HEK293 (cell line): ENCODE data around the gene SHROOM3.

ENCODE experiments used
- CTCF ChIA-PET: fragments of 350-600 bp; formaldehyde crosslinking; extraction: SDS; loops from one replicate; lab custom pipeline; 2021; ENCODE audit warnings: antibody characterized with exemption; lab: Yijun Ruan, JAX
- POLR2A ChIA-PET: fragments of 300-600 bp; formaldehyde crosslinking; extraction: SDS; loops from one replicate; lab custom pipeline; 2020; ENCODE audit warnings: antibody characterized with exemption, inconsistent platforms; lab: Yijun Ruan, JAX
- H3K27ac ChIP-seq: fragments of 200-500 bp; sonication (Bioruptor generic); 2 replicates; pipeline ENCODE4 v1.5.1; 2014; ENCODE audit warnings: low read depth, low read length, control low read depth, inconsistent platforms; ENCODE audit errors: extremely low read depth
- H3K36me3 ChIP-seq, 2 experiments: fragments of 200-500 bp in 1 of 2; sonication (Bioruptor generic) in 1 of 2; 1 replicate in 1 of 2; 2 replicates in 1 of 2; pipeline ENCODE4 v1.5.1; 2014 to 2017; ENCODE audit warnings: inconsistent platforms in 2 of 2, low read length in 2 of 2; ENCODE audit not compliant: control insufficient read depth in 2 of 2, insufficient read depth in 1 of 2
- H3K4me1 ChIP-seq: fragments of 200-500 bp; sonication (Bioruptor generic); 2 replicates; pipeline ENCODE4 v1.5.1; 2014; ENCODE audit warnings: mild to moderate bottlenecking, low read length, inconsistent platforms; ENCODE audit not compliant: control insufficient read depth, insufficient read depth
- H3K4me3 ChIP-seq: 2 replicates; pipeline ENCODE4 v1.5.1; 2011; ENCODE audit warnings: low read depth, mild to moderate bottlenecking, control low read depth, low read length, moderate library complexity
- H3K9me3 ChIP-seq: fragments of 200-500 bp; sonication (Bioruptor generic); 2 replicates; pipeline ENCODE4 v1.5.1; 2014; ENCODE audit warnings: low read depth, low read length, inconsistent platforms; ENCODE audit not compliant: control insufficient read depth, insufficient read depth
- KLF17 ChIP-seq: fragments of 450-650 bp; formaldehyde crosslinking; IDR thresholded peaks from 2 replicates; pipeline ENCODE4 v1.5.1; 2016; ENCODE audit warnings: missing biosample characterization, missing genetic modification characterization
- PRDM1 ChIP-seq: fragments of 450-650 bp; formaldehyde crosslinking; IDR thresholded peaks from 2 replicates; pipeline ENCODE4; 2016; ENCODE audit warnings: missing biosample characterization, missing genetic modification characterization
- PRDM6 ChIP-seq: fragments of 450-650 bp; formaldehyde crosslinking; IDR thresholded peaks from 2 replicates; pipeline ENCODE4 v1.5.1; 2017; ENCODE audit warnings: missing biosample characterization, missing genetic modification characterization
- REST ChIP-seq: fragments of 450-650 bp; formaldehyde crosslinking; IDR thresholded peaks from 2 replicates; pipeline ENCODE4 v1.5.1; 2016; ENCODE audit warnings: missing biosample characterization, missing genetic modification characterization
- SCRT1 ChIP-seq: fragments of 450-650 bp; formaldehyde crosslinking; IDR thresholded peaks from 2 replicates; pipeline ENCODE4 v1.5.1; 2016; ENCODE audit warnings: missing biosample characterization, missing genetic modification characterization, borderline replicate concordance
- ZBTB11 ChIP-seq: fragments of 450-650 bp; formaldehyde crosslinking; conservative IDR thresholded peaks from 2 replicates; pipeline ENCODE4 v1.5.1; 2016; ENCODE audit warnings: low read depth, missing biosample characterization, missing genetic modification characterization
- ZBTB44 ChIP-seq: fragments of 450-650 bp; IDR thresholded peaks from 2 replicates; pipeline ENCODE4 v1.5.1; 2018; ENCODE audit warnings: missing biosample characterization, mild to moderate bottlenecking, missing genetic modification characterization
- ZFP69B ChIP-seq: fragments of 450-650 bp; formaldehyde crosslinking; IDR thresholded peaks from 2 replicates; pipeline ENCODE4 v1.5.1; 2016; ENCODE audit warnings: missing biosample characterization, missing genetic modification characterization
- ZNF10 ChIP-seq: fragments of 450-650 bp; formaldehyde crosslinking; IDR thresholded peaks from 2 replicates; pipeline ENCODE4 v1.5.1; 2017; ENCODE audit warnings: missing biosample characterization, missing genetic modification characterization
- ZNF146 ChIP-seq: fragments of 450-650 bp; formaldehyde crosslinking; IDR thresholded peaks from 2 replicates; pipeline ENCODE4 v1.5.1; 2016; ENCODE audit warnings: missing biosample characterization, missing genetic modification characterization
- ZNF302 ChIP-seq: fragments of 450-650 bp; formaldehyde crosslinking; IDR thresholded peaks from 2 replicates; pipeline ENCODE4 v1.5.1; 2016; ENCODE audit warnings: missing biosample characterization, missing genetic modification characterization, low read depth
- ZNF416 ChIP-seq: fragments of 450-650 bp; formaldehyde crosslinking; IDR thresholded peaks from 2 replicates; pipeline ENCODE4 v1.5.1; 2016; ENCODE audit warnings: missing biosample characterization, missing genetic modification characterization
- ZNF473 ChIP-seq: fragments of 450-650 bp; formaldehyde crosslinking; IDR thresholded peaks from 2 replicates; pipeline ENCODE4 v1.5.1; 2017; ENCODE audit warnings: missing biosample characterization, missing genetic modification characterization
- ZNF501 ChIP-seq: fragments of 450-650 bp; formaldehyde crosslinking; IDR thresholded peaks from 2 replicates; pipeline ENCODE4 v1.5.1; 2016; ENCODE audit warnings: missing biosample characterization, missing genetic modification characterization
- ZNF549 ChIP-seq: fragments of 450-650 bp; IDR thresholded peaks from 2 replicates; pipeline ENCODE4 v1.5.1; 2018; ENCODE audit warnings: missing biosample characterization, missing genetic modification characterization, mild to moderate bottlenecking, inconsistent platforms, moderate library complexity
- ZNF558 ChIP-seq: fragments of 450-650 bp; formaldehyde crosslinking; IDR thresholded peaks from 2 replicates; pipeline ENCODE4 v1.5.1; 2016; ENCODE audit warnings: missing biosample characterization, missing genetic modification characterization
- ZNF626 ChIP-seq: fragments of 450-650 bp; sonication (Bioruptor Pico); formaldehyde crosslinking; IDR thresholded peaks from 2 replicates; pipeline ENCODE4 v1.5.1; 2018; ENCODE audit warnings: missing biosample characterization, missing genetic modification characterization, inconsistent platforms
- ZNF692 ChIP-seq: fragments of 450-650 bp; formaldehyde crosslinking; IDR thresholded peaks from 2 replicates; pipeline ENCODE4 v1.5.1; 2016; ENCODE audit warnings: missing biosample characterization, missing genetic modification characterization
- ZNF701 ChIP-seq: fragments of 450-650 bp; formaldehyde crosslinking; IDR thresholded peaks from 2 replicates; pipeline ENCODE4 v1.5.1; 2016; ENCODE audit warnings: missing biosample characterization, missing genetic modification characterization
- ZNF76 ChIP-seq: fragments of 450-650 bp; formaldehyde crosslinking; IDR thresholded peaks from 2 replicates; pipeline ENCODE4; 2016; ENCODE audit warnings: low read depth, missing biosample characterization, missing genetic modification characterization, borderline replicate concordance

The SHROOM3 gene

GRCh38 chr4:76665721-76666120 is 230.7 kb downstream of the SHROOM3 start:
- Histone ChIP-seq H3K27ac (no peak overlapping the region), H3K36me3 (no peaks in the 10 kb centered on the region), H3K9me3 (no peaks in the 10 kb centered on the region), H3K4me3 (no peak overlapping the region), H3K4me1 (no peaks in the 10 kb centered on the region)
- ChIA-PET CTCF (interaction anchor here (0.6 kb wide), 1 partner anchor 230 kb away, joined by 4 read pairs; no protein-coding TSS in a partner anchor), POLR2A (no interaction called here)
- TF ChIP-seq ZFP69B (tag by site-specific recombination) (no peak), ZNF626 (tag by site-specific recombination) (no peak), PRDM1 (tag by site-specific recombination) (no peak), ZBTB11 (tag by site-specific recombination) (no peak), ZNF558 (tag by site-specific recombination) (no peak), REST (tag by site-specific recombination) (no peak), ZNF701 (no peak), ZNF10 (tag by site-specific recombination) (no peak), ZNF416 (tag by site-specific recombination) (no peak), KLF17 (no peak), ZNF501 (tag by site-specific recombination) (no peak), SCRT1 (no peak), ZNF549 (no peak), ZBTB44 (tag by site-specific recombination) (no peak)

GRCh38 chr4:76666944-76667532 is 232.0 kb downstream of the SHROOM3 start:
- Histone ChIP-seq H3K4me3 (no peak overlapping the region), H3K27ac (no peak overlapping the region), H3K9me3 (no peaks in the 10 kb centered on the region), H3K36me3 (no peaks in the 10 kb centered on the region), H3K4me1 (no peaks in the 10 kb centered on the region)
- ChIA-PET CTCF (no interaction called here), POLR2A (no interaction called here)
- no peak for TF ChIP-seq ZNF146 (tag by site-specific recombination)
- TF ChIP-seq ZNF473 (tag by site-specific recombination) = no peak
- no peak for TF ChIP-seq ZNF76
- TF ChIP-seq ZNF302 (tag by site-specific recombination) = no peak
- no peak for TF ChIP-seq ZBTB44 (tag by site-specific recombination)
- no peak for TF ChIP-seq PRDM1 (tag by site-specific recombination)
- TF ChIP-seq ZNF692 = no peak
- no peak for TF ChIP-seq PRDM6 (tag by site-specific recombination)
